Measurements from ENCODE around the gene CACNA2D3.
A peak's percentile ranks its signal among the peaks of the same experiment; 100 is the strongest.

The CACNA2D3 gene

GRCh38 chr3:54541369-54541768 lies 419.0 kb downstream of the CACNA2D3 start:
- DNase-seq, result no peak

GRCh38 chr3:54543446-54543845 lies 421.1 kb downstream of the CACNA2D3 start:
- no peak for DNase-seq

GRCh38 chr3:54547051-54547450 lies 424.7 kb downstream of the CACNA2D3 start:
- no peak for DNase-seq

GRCh38 chr3:54547846-54548245 lies 425.5 kb downstream of the CACNA2D3 start:
- DNase-seq, result no peak

GRCh38 chr3:54549607-54550220 lies 427.4 kb downstream of the CACNA2D3 start:
- no peak for DNase-seq

- DNase-seq, result no peak
Measured at GRCh38 chr3:54550221-54550977, 428.0 kb downstream of the CACNA2D3 start.

- no peak for DNase-seq
Measured at GRCh38 chr3:54556630-54557029, 434.3 kb downstream of the CACNA2D3 start.

GRCh38 chr3:54557538-54558428 lies 435.4 kb downstream of the CACNA2D3 start:
- no peak for DNase-seq

GRCh38 chr3:54563501-54564200 lies 441.3 kb downstream of the CACNA2D3 start:
- DNase-seq, result no peak

GRCh38 chr3:54564374-54564925 lies 442.1 kb downstream of the CACNA2D3 start:
- DNase-seq, result no peak

GRCh38 chr3:54565956-54566355 lies 443.6 kb downstream of the CACNA2D3 start:
- DNase-seq, result no peak

- no peak for DNase-seq
Measured at GRCh38 chr3:54567949-54568348, 445.6 kb downstream of the CACNA2D3 start.

- DNase-seq, result no peak
Measured at GRCh38 chr3:54570008-54570407, 447.7 kb downstream of the CACNA2D3 start.

- DNase-seq, result peak; percentile 78
Measured at GRCh38 chr3:54572197-54572895, 450.0 kb downstream of the CACNA2D3 start.

GRCh38 chr3:54573858-54574257 lies 451.5 kb downstream of the CACNA2D3 start:
- DNase-seq, result no peak

GRCh38 chr3:54574906-54575617 lies 452.7 kb downstream of the CACNA2D3 start:
- no peak for DNase-seq

GRCh38 chr3:54575618-54575960 lies 453.2 kb downstream of the CACNA2D3 start:
- peak; percentile 34 for DNase-seq

GRCh38 chr3:54577313-54577712 lies 455.0 kb downstream of the CACNA2D3 start:
- no peak for DNase-seq

GRCh38 chr3:54578417-54578816 lies 456.1 kb downstream of the CACNA2D3 start:
- DNase-seq, result peak; percentile 36

- DNase-seq, result no peak
Measured at GRCh38 chr3:54580453-54580852, 458.1 kb downstream of the CACNA2D3 start.

GRCh38 chr3:54582424-54582823 lies 460.1 kb downstream of the CACNA2D3 start:
- no peak for DNase-seq

All from NCI-H226 (cell line).